Measurements from ENCODE around the gene GPR35. TPM values are rescaled to one million over a fixed set of nuclear protein-coding genes. Genes with fewer than 3 reads are reported as not detected.

Gene GPR35
- polyA plus RNA-seq, 3 donors = 30.6 to 37.8 (median 36.3) TPM

GRCh38 chr2:240597419-240598181 lies 27.7 kb upstream of the GPR35 start:
- peaks cover 38 to 79% of the 10 kb centered on the region in 2 donors for H3K36me3 Mint-ChIP-seq
- Histone ChIP-seq H3K27ac (ENCODE audit: low read depth in 1 of 2, low read length in 2 of 2) (no peak overlapping the region), H3K27me3 (ENCODE audit: control insufficient read depth in 2 of 2, insufficient read depth in 2 of 2, low read length in 2 of 2) (no peaks in the 10 kb centered on the region), H3K79me2 (ENCODE audit: insufficient read depth, low read length) (peaks cover 16% of the 10 kb centered on the region), H3K9ac (ENCODE audit: insufficient read depth, low read length, poor library complexity, severe bottlenecking) (no peak overlapping the region), H3K4me3 (replicated peaks in 1 of 3; ENCODE audit: low read depth in 2 of 3, low read length in 3 of 3) (no peak overlapping the region), H3K4me1 (ENCODE audit: control insufficient read depth in 1 of 2, insufficient read depth in 2 of 2, low read length in 2 of 2) (no peaks in the 10 kb centered on the region), H3K36me3 (replicated peaks in 1 of 2; ENCODE audit: control insufficient read depth in 1 of 2, insufficient read depth in 2 of 2, low read length in 2 of 2) (peaks cover 60 to 93% of the 10 kb centered on the region in 2 donors), H3K9me3 (replicated peaks in 1 of 2; ENCODE audit: control insufficient read depth in 1 of 2, insufficient read depth in 1 of 2, low read length in 2 of 2) (no peaks in the 10 kb centered on the region), H2AFZ (ENCODE audit: insufficient read depth, low read depth, low read length, poor library complexity, severe bottlenecking) (no peak overlapping the region), H3K4me2 (replicated peaks; ENCODE audit: extremely low read depth, low read length, poor library complexity, severe bottlenecking) (no peak overlapping the region), H4K20me1 (ENCODE audit: insufficient read depth, low read length) (peaks cover 23% of the 10 kb centered on the region)
- intact Hi-C loops (cut with micrococcal nuclease) = no loop called here
- 96% methylated on average over 18 of the region's 22 CpGs for WGBS (ENCODE audit: insufficient coverage)
- H3K27me3 Mint-ChIP-seq (ENCODE audit: low read depth in 3 of 3) = peaks cover 0 to 3% (median 0%) of the 10 kb centered on the region in 3 donors
- H3K9me3 Mint-ChIP-seq = no peaks in the 10 kb centered on the region
- no peak overlapping the region for H3K4me3 Mint-ChIP-seq
- TF ChIP-seq, protein P1, sequence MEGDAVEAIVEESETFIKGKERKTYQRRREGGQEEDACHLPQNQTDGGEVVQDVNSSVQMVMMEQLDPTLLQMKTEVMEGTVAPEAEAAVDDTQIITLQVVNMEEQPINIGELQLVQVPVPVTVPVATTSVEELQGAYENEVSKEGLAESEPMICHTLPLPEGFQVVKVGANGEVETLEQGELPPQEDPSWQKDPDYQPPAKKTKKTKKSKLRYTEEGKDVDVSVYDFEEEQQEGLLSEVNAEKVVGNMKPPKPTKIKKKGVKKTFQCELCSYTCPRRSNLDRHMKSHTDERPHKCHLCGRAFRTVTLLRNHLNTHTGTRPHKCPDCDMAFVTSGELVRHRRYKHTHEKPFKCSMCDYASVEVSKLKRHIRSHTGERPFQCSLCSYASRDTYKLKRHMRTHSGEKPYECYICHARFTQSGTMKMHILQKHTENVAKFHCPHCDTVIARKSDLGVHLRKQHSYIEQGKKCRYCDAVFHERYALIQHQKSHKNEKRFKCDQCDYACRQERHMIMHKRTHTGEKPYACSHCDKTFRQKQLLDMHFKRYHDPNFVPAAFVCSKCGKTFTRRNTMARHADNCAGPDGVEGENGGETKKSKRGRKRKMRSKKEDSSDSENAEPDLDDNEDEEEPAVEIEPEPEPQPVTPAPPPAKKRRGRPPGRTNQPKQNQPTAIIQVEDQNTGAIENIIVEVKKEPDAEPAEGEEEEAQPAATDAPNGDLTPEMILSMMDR (IDR thresholded peaks at IDR 0.05) = no peak
- H3K27ac Mint-ChIP-seq = no peak overlapping the region
- H3K4me1 Mint-ChIP-seq = no peaks in the 10 kb centered on the region
- DNase-seq = no peak

GRCh38 chr2:240598311-240598911 lies 26.9 kb upstream of the GPR35 start:
- no peak overlapping the region for H2AFZ ChIP-seq (ENCODE audit: insufficient read depth, low read depth, low read length, poor library complexity, severe bottlenecking)
- Mint-ChIP-seq H3K4me3 (no peak overlapping the region), H3K4me1 (no peaks in the 10 kb centered on the region), H3K27ac (no peak overlapping the region), H3K27me3 (ENCODE audit: low read depth in 3 of 3) (peaks cover 0 to 3% (median 0%) of the 10 kb centered on the region in 3 donors), H3K36me3 (peaks cover 36 to 74% of the 10 kb centered on the region in 2 donors), H3K9me3 (no peaks in the 10 kb centered on the region)
- no peak for DNase-seq
- no peaks in the 10 kb centered on the region for H3K4me1 ChIP-seq (ENCODE audit: control insufficient read depth in 1 of 2, insufficient read depth in 2 of 2, low read length in 2 of 2)
- H3K4me2 ChIP-seq (replicated peaks; ENCODE audit: extremely low read depth, low read length, poor library complexity, severe bottlenecking) = no peak overlapping the region
- peaks cover 10% of the 10 kb centered on the region for H3K79me2 ChIP-seq (ENCODE audit: insufficient read depth, low read length)
- no peak overlapping the region for H3K9ac ChIP-seq (ENCODE audit: insufficient read depth, low read length, poor library complexity, severe bottlenecking)
- TF ChIP-seq, protein P1 (IDR thresholded peaks at IDR 0.05) = no peak
- no peaks in the 10 kb centered on the region for H3K9me3 ChIP-seq (replicated peaks in 1 of 2; ENCODE audit: control insufficient read depth in 1 of 2, insufficient read depth in 1 of 2, low read length in 2 of 2)
- peaks cover 17% of the 10 kb centered on the region for H4K20me1 ChIP-seq (ENCODE audit: insufficient read depth, low read length)
- intact Hi-C loops (cut with micrococcal nuclease) = no loop called here
- no peaks in the 10 kb centered on the region for H3K27me3 ChIP-seq (ENCODE audit: control insufficient read depth in 2 of 2, insufficient read depth in 2 of 2, low read length in 2 of 2)
- no peak overlapping the region for H3K27ac ChIP-seq (ENCODE audit: low read depth in 1 of 2, low read length in 2 of 2)
- H3K36me3 ChIP-seq (replicated peaks in 1 of 2; ENCODE audit: control insufficient read depth in 1 of 2, insufficient read depth in 2 of 2, low read length in 2 of 2) = peaks cover 58 to 89% of the 10 kb centered on the region in 2 donors
- 97% methylated on average over 16 of the region's 17 CpGs for WGBS (ENCODE audit: insufficient coverage)
- H3K4me3 ChIP-seq (replicated peaks in 1 of 3; ENCODE audit: low read depth in 2 of 3, low read length in 3 of 3) = no peak overlapping the region

All from CD14-positive monocyte (primary cell).